IPS-15b (cell line): Measurements from ENCODE around the gene SLC30A2.

ENCODE experiments used
- H3K27me3 ChIP-seq: one replicate; pipeline ENCODE4 v1.6.1; 2013; ENCODE audit warnings: low read length; ENCODE audit not compliant: control insufficient read depth, insufficient read depth
- H3K36me3 ChIP-seq: one replicate; pipeline ENCODE4 v1.6.1; 2013; ENCODE audit warnings: low read length; ENCODE audit not compliant: control insufficient read depth, insufficient read depth
- H3K4me1 ChIP-seq: one replicate; pipeline ENCODE4 v1.6.1; 2013; ENCODE audit warnings: mild to moderate bottlenecking, low read length; ENCODE audit not compliant: control insufficient read depth, insufficient read depth
- H3K4me3 ChIP-seq: one replicate; pipeline ENCODE4 v1.5.1; 2013; ENCODE audit warnings: low read depth, low read length
- H3K9ac ChIP-seq: one replicate; pipeline ENCODE4 v1.6.1; 2013; ENCODE audit warnings: low read depth, mild to moderate bottlenecking, low read length
- H3K9me3 ChIP-seq: one replicate; pipeline ENCODE4 v1.6.1; 2013; ENCODE audit warnings: mild to moderate bottlenecking, low read length; ENCODE audit not compliant: control insufficient read depth, insufficient read depth

Gene SLC30A2

GRCh38 chr1:26016953-26017545 is 28.9 kb downstream of the SLC30A2 start:
- Histone ChIP-seq H3K9me3 (no peaks in the 10 kb centered on the region), H3K9ac (no peak overlapping the region), H3K4me1 (peaks cover 4% of the 10 kb centered on the region), H3K36me3 (no peaks in the 10 kb centered on the region), H3K27me3 (no peaks in the 10 kb centered on the region), H3K4me3 (no peak overlapping the region)

- peaks cover 4% of the 10 kb centered on the region for H3K4me1 ChIP-seq
- H3K36me3 ChIP-seq = no peaks in the 10 kb centered on the region
- H3K9ac ChIP-seq = no peak overlapping the region
- H3K4me3 ChIP-seq = no peak overlapping the region
- H3K9me3 ChIP-seq = no peaks in the 10 kb centered on the region
- H3K27me3 ChIP-seq = no peaks in the 10 kb centered on the region
Measured at GRCh38 chr1:26016258-26016952, 29.5 kb downstream of the SLC30A2 start.

- H3K9ac ChIP-seq = no peak overlapping the region
- H3K4me3 ChIP-seq = no peak overlapping the region
- peaks cover 7% of the 10 kb centered on the region for H3K4me1 ChIP-seq
- H3K27me3 ChIP-seq = no peaks in the 10 kb centered on the region
- no peaks in the 10 kb centered on the region for H3K9me3 ChIP-seq
- H3K36me3 ChIP-seq = no peaks in the 10 kb centered on the region
Measured at GRCh38 chr1:26015358-26015757, 30.6 kb downstream of the SLC30A2 start.

- no peak overlapping the region for H3K9ac ChIP-seq
- peaks cover 10% of the 10 kb centered on the region for H3K4me1 ChIP-seq
- no peaks in the 10 kb centered on the region for H3K36me3 ChIP-seq
- H3K27me3 ChIP-seq = no peaks in the 10 kb centered on the region
- no peak overlapping the region for H3K4me3 ChIP-seq
- H3K9me3 ChIP-seq = no peaks in the 10 kb centered on the region
Measured at GRCh38 chr1:26014179-26014578, 31.7 kb downstream of the SLC30A2 start.

GRCh38 chr1:26012864-26013263 is 33.1 kb downstream of the SLC30A2 start:
- no peak overlapping the region for H3K9ac ChIP-seq
- no peaks in the 10 kb centered on the region for H3K9me3 ChIP-seq
- H3K4me1 ChIP-seq = peaks cover 10% of the 10 kb centered on the region
- H3K27me3 ChIP-seq = no peaks in the 10 kb centered on the region
- H3K4me3 ChIP-seq = no peak overlapping the region
- H3K36me3 ChIP-seq = no peaks in the 10 kb centered on the region

GRCh38 chr1:26010825-26011224 is 35.1 kb downstream of the SLC30A2 start:
- no peaks in the 10 kb centered on the region for H3K27me3 ChIP-seq
- no peak overlapping the region for H3K4me3 ChIP-seq
- peaks cover 10% of the 10 kb centered on the region for H3K4me1 ChIP-seq
- no peaks in the 10 kb centered on the region for H3K36me3 ChIP-seq
- no peak overlapping the region for H3K9ac ChIP-seq
- H3K9me3 ChIP-seq = no peaks in the 10 kb centered on the region

- H3K9ac ChIP-seq = no peak overlapping the region
- no peak overlapping the region for H3K4me3 ChIP-seq
- peaks cover 10% of the 10 kb centered on the region for H3K4me1 ChIP-seq
- H3K27me3 ChIP-seq = no peaks in the 10 kb centered on the region
- H3K9me3 ChIP-seq = no peaks in the 10 kb centered on the region
- no peaks in the 10 kb centered on the region for H3K36me3 ChIP-seq
Measured at GRCh38 chr1:26009796-26010447, 36.0 kb downstream of the SLC30A2 start.

GRCh38 chr1:26006710-26007109 is 39.2 kb downstream of the SLC30A2 start:
- Histone ChIP-seq H3K36me3 (no peaks in the 10 kb centered on the region), H3K9ac (no peak overlapping the region), H3K4me1 (peaks cover 10% of the 10 kb centered on the region), H3K9me3 (no peaks in the 10 kb centered on the region), H3K27me3 (no peaks in the 10 kb centered on the region), H3K4me3 (no peak overlapping the region)

GRCh38 chr1:26005434-26006105 is 40.3 kb downstream of the SLC30A2 start:
- Histone ChIP-seq H3K27me3 (peaks cover 2% of the 10 kb centered on the region), H3K36me3 (no peaks in the 10 kb centered on the region), H3K9me3 (no peaks in the 10 kb centered on the region), H3K9ac (no peak overlapping the region), H3K4me3 (no peak overlapping the region), H3K4me1 (peaks cover 4% of the 10 kb centered on the region)

GRCh38 chr1:26003756-26004155 is 42.2 kb downstream of the SLC30A2 start:
- Histone ChIP-seq H3K9me3 (no peaks in the 10 kb centered on the region), H3K9ac (no peak overlapping the region), H3K4me3 (no peak overlapping the region), H3K4me1 (peaks cover 1% of the 10 kb centered on the region), H3K27me3 (peaks cover 2% of the 10 kb centered on the region), H3K36me3 (no peaks in the 10 kb centered on the region)

GRCh38 chr1:26003262-26003661 is 42.7 kb downstream of the SLC30A2 start:
- no peaks in the 10 kb centered on the region for H3K9me3 ChIP-seq
- H3K4me3 ChIP-seq = no peak overlapping the region
- H3K36me3 ChIP-seq = no peaks in the 10 kb centered on the region
- H3K27me3 ChIP-seq = peaks cover 2% of the 10 kb centered on the region
- peaks cover 6% of the 10 kb centered on the region for H3K4me1 ChIP-seq
- no peak overlapping the region for H3K9ac ChIP-seq
